ENCODE results near the gene RPE65. TPM values are rescaled to one million over a fixed set of nuclear protein-coding genes. Genes with fewer than 3 reads are reported as not detected.
"Not testable (repeated sequence)": the region's sequence is repeated elsewhere in the genome, so short reads cannot be mapped to it uniquely, and the experiment has no call there.

Gene RPE65
- total RNA-seq, 2 experiments from 2014 or later, result not detected

GRCh38 chr1:68476626-68477025, 26.9 kb upstream of the RPE65 start:
- H3K27ac Mint-ChIP-seq, H3K9me3 Mint-ChIP-seq, H3K4me1 Mint-ChIP-seq, H3K27me3 Mint-ChIP-seq, CTCF ChIA-PET, DNase-seq, POLR2A ChIA-PET, H3K4me3 Mint-ChIP-seq: not testable (repeated sequence)
- H3K36me3 Mint-ChIP-seq (ENCODE audit: low read depth), result peaks cover 37% of the 10 kb centered on the region

DNA sequence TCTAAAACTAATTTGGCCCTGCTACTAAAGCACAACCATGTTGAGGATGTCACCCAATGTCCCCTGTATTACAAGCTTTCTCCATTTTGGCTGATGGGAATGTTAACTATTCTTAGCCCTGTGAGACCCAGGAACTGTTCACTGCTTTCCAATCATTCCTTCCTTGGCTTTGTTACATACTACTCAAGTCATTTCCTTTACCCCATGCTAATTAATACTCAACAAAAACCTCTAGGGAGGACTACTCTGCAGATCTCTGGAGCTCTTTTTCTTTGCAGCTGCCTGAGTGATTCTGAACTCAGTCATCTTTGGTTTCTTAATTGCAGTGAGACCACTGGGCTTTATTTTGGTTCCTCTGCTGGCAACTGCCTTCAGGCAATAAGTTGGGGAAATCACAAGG, 23.3 kb upstream of the RPE65 start:
- CTCF ChIA-PET, result no interaction called here
- no peak for DNase-seq
- H3K36me3 Mint-ChIP-seq (ENCODE audit: low read depth), result peaks cover 13% of the 10 kb centered on the region
- H3K9me3 Mint-ChIP-seq, result no peaks in the 10 kb centered on the region
- no peaks in the 10 kb centered on the region for H3K4me1 Mint-ChIP-seq
- no peaks in the 10 kb centered on the region for H3K27me3 Mint-ChIP-seq
- POLR2A ChIA-PET, result no interaction called here
- H3K4me3 Mint-ChIP-seq, result no peak overlapping the region
- no peak overlapping the region for H3K27ac Mint-ChIP-seq

- DNase-seq, result no peak
- peaks cover 7% of the 10 kb centered on the region for H3K36me3 Mint-ChIP-seq (ENCODE audit: low read depth)
- POLR2A ChIA-PET, result no interaction called here
- no peaks in the 10 kb centered on the region for H3K4me1 Mint-ChIP-seq
- CTCF ChIA-PET, result interaction anchor here (0.7 to 1.8 kb wide), 4 partner anchors 8 to 1269 kb away, joined by 3 to 8 read pairs (median 4); no protein-coding TSS in a partner anchor
- no peak overlapping the region for H3K27ac Mint-ChIP-seq
- H3K4me3 Mint-ChIP-seq, result no peak overlapping the region
- H3K9me3 Mint-ChIP-seq, result no peaks in the 10 kb centered on the region
- H3K27me3 Mint-ChIP-seq, result no peaks in the 10 kb centered on the region
Measured at GRCh38 chr1:68470388-68470970, 20.7 kb upstream of the RPE65 start.

DNA sequence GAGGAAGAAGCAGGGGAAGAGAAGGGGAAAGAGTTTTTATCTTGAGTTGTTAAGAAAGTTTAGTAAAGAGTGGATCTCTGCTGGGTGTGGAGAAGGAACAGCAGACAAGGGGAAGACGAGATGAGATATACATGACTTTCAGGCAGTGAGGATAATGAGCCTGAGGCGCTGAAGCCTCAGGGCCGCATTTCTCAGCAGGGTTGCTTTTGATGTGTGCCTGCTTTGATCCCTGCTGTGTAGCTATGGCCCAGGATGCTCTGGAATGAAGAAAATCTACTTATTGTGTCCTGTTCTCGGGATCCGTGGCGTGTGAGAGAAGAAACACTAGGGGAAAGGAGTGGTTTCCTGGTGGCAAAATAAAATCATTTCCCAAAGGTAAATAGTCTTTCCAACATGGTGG, 15.1 kb upstream of the RPE65 start:
- Mint-ChIP-seq H3K27me3 (no peaks in the 10 kb centered on the region), H3K4me3 (no peak overlapping the region), H3K36me3 (ENCODE audit: low read depth) (no peaks in the 10 kb centered on the region), H3K4me1 (no peaks in the 10 kb centered on the region), H3K27ac (no peak overlapping the region), H3K9me3 (no peaks in the 10 kb centered on the region)
- CTCF ChIA-PET, result no interaction called here
- POLR2A ChIA-PET, result no interaction called here
- DNase-seq, result no peak

DNA sequence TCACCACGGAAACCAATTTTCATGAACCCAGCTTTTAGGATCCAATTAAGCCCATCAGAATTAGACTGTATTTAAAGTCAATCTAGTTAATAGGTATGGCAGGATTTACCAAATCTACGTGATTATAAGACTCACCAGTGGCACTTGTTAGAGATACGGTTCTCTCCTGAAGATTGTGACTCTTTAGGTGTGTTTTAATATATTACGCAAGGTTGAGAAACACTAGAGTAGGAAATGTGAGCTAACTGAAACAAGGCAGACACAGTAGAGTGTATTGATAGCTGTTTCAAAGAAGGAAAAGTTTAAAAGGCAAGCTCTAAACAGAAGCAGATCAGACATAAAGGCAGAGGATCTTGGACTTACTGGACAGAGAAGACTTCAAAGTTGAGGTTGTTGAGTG, 11.2 kb upstream of the RPE65 start:
- ChIA-PET POLR2A (no interaction called here), CTCF (no interaction called here)
- no peaks in the 10 kb centered on the region for H3K4me1 Mint-ChIP-seq
- H3K27ac Mint-ChIP-seq, result no peak overlapping the region
- H3K36me3 Mint-ChIP-seq (ENCODE audit: low read depth), result no peaks in the 10 kb centered on the region
- no peaks in the 10 kb centered on the region for H3K9me3 Mint-ChIP-seq
- no peak overlapping the region for H3K4me3 Mint-ChIP-seq
- peaks cover 2% of the 10 kb centered on the region for H3K27me3 Mint-ChIP-seq
- no peak for DNase-seq

- ChIA-PET POLR2A (no interaction called here), CTCF (no interaction called here)
- Mint-ChIP-seq H3K9me3 (no peaks in the 10 kb centered on the region), H3K4me3 (no peak overlapping the region), H3K27ac (no peak overlapping the region), H3K36me3 (ENCODE audit: low read depth) (no peaks in the 10 kb centered on the region), H3K27me3 (peaks cover 2% of the 10 kb centered on the region), H3K4me1 (no peaks in the 10 kb centered on the region)
- no peak for DNase-seq
Measured at GRCh38 chr1:68459796-68460195, 10.0 kb upstream of the RPE65 start.

- DNase-seq, result no peak
- CTCF ChIA-PET, result no interaction called here
- POLR2A ChIA-PET, result no interaction called here
Measured at GRCh38 chr1:68459091-68459490, 9.3 kb upstream of the RPE65 start.

GRCh38 chr1:68456202-68456601, 6.4 kb upstream of the RPE65 start:
- DNase-seq, result no peak
- H3K4me3 Mint-ChIP-seq, result no peak overlapping the region
- H3K4me1 Mint-ChIP-seq, result no peaks in the 10 kb centered on the region
- H3K36me3 Mint-ChIP-seq (ENCODE audit: low read depth), result no peaks in the 10 kb centered on the region
- ChIA-PET POLR2A (no interaction called here), CTCF (no interaction called here)
- H3K9me3 Mint-ChIP-seq, result no peaks in the 10 kb centered on the region
- no peak overlapping the region for H3K27ac Mint-ChIP-seq
- H3K27me3 Mint-ChIP-seq, result peaks cover 2% of the 10 kb centered on the region

More at GRCh38 chr1:68459091-68459490, 9.3 kb upstream of the RPE65 start:
- Mint-ChIP-seq H3K27ac (no peak overlapping the region), H3K27me3 (peaks cover 2% of the 10 kb centered on the region), H3K36me3 (ENCODE audit: low read depth) (no peaks in the 10 kb centered on the region), H3K9me3 (no peaks in the 10 kb centered on the region), H3K4me3 (no peak overlapping the region), H3K4me1 (no peaks in the 10 kb centered on the region)

DNA sequence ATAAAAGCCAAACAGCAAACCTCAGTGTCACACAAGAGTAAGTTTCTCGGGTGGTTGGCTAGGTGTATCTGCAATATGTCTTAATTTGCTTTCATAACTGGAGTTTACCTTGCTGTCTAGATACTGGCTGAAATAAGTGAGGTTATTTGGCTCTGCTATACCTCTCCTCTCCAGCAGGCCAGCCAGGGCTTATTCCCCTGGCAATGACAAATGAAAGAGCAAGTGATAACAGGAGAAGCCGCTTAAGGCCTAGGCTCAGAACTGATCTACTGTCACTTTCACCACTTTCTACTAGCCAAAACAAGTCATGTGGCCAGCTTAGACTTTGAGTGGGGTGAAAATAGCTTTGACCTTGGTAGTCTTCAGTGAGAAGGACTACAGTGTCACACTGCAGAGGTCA, 4.8 kb upstream of the RPE65 start:
- peaks cover 2% of the 10 kb centered on the region for H3K27me3 Mint-ChIP-seq
- no peaks in the 10 kb centered on the region for H3K36me3 Mint-ChIP-seq (ENCODE audit: low read depth)
- no peak overlapping the region for H3K4me3 Mint-ChIP-seq
- H3K27ac Mint-ChIP-seq, result no peak overlapping the region
- POLR2A ChIA-PET, result no interaction called here
- CTCF ChIA-PET, result no interaction called here
- DNase-seq, result no peak
- no peaks in the 10 kb centered on the region for H3K9me3 Mint-ChIP-seq
- H3K4me1 Mint-ChIP-seq, result no peaks in the 10 kb centered on the region

DNA sequence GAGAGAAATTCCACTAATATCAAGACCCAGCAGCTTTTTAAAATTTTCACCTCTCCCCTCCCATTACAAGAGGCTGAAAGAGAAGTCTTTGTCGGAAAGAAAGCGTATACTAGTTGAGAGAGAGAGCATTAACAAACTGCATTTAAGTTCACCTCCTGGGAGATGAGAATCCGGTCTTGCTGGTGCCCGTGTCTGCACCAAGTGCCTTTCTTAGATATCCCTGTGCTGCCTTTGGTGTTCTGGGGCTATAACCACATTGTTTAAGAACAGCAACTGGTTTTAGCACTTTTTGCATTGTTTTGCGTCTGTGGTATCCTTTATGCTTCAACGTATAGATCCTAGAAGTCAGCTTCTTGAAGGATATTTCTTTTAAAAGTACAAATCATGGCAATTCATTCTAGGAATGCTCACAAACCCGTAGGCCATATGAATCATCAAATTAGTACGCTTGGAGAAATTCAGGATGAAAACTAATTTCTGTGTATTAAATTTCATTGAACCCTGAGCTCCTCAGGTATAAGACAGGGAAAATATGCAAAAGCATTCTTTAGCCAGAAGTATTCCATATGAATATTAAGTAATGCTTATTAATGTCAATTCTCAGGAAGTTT, 3.4 kb upstream of the RPE65 start:
- no peaks in the 10 kb centered on the region for H3K4me1 Mint-ChIP-seq
- CTCF ChIA-PET, result no interaction called here
- no peaks in the 10 kb centered on the region for H3K36me3 Mint-ChIP-seq (ENCODE audit: low read depth)
- no peak overlapping the region for H3K27ac Mint-ChIP-seq
- POLR2A ChIA-PET, result interaction anchor here (0.5 kb wide), 1 partner anchor 44 kb away, joined by 3 read pairs; the partner anchor contains the start of gene DEPDC1
- no peaks in the 10 kb centered on the region for H3K9me3 Mint-ChIP-seq
- peaks cover 1% of the 10 kb centered on the region for H3K27me3 Mint-ChIP-seq
- no peak overlapping the region for H3K4me3 Mint-ChIP-seq
- no peak for DNase-seq

DNA sequence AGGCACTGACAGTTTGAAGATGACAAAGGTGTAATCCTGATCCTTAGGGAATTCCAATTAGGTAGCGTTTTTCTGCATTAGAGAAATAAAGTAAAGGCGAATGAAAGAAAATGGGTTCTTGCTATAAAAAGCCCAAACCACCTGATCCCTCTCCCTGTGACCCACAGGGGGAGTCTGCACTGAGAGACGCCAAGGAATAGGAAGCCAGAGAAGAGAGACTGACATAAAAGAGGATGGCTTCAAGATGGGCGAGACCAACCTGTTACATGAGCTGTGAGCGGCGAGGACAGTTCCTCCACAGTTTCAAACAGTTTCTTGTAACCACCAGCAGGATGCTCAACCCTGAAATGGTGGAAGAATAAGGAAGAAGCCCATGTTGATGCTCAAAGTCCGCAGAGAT, 1.4 kb downstream of the RPE65 start:
- Mint-ChIP-seq H3K9me3 (no peaks in the 10 kb centered on the region), H3K27me3 (no peaks in the 10 kb centered on the region), H3K27ac (no peak overlapping the region), H3K4me1 (no peaks in the 10 kb centered on the region), H3K4me3 (no peak overlapping the region), H3K36me3 (ENCODE audit: low read depth) (no peaks in the 10 kb centered on the region)
- CTCF ChIA-PET, result no interaction called here
- no peak for DNase-seq
- POLR2A ChIA-PET, result no interaction called here

DNA sequence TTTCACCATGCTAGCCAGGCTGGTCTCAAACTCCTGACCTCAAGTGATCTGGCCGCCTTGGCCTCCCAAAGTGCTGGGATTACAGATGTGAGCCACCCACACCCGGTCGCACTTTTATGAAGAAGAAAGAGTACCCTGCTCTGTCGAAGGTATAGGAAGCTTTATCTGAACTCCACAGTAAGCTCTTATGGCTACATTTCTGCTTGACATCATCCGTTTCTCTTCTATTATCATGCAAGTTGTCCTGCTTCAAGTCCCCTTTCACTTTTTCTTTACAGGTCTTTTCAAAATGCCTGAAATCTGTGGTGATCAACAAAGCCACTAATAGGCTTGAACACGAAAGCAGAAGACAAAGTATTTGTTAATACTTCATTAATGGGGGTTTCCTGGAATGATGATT, 4.0 kb downstream of the RPE65 start:
- H3K4me1 Mint-ChIP-seq, result no peaks in the 10 kb centered on the region
- CTCF ChIA-PET, result no interaction called here
- no peak for DNase-seq
- H3K27ac Mint-ChIP-seq, result no peak overlapping the region
- H3K9me3 Mint-ChIP-seq, result no peaks in the 10 kb centered on the region
- H3K36me3 Mint-ChIP-seq (ENCODE audit: low read depth), result no peaks in the 10 kb centered on the region
- H3K4me3 Mint-ChIP-seq, result no peak overlapping the region
- no peaks in the 10 kb centered on the region for H3K27me3 Mint-ChIP-seq
- POLR2A ChIA-PET, result no interaction called here

DNA sequence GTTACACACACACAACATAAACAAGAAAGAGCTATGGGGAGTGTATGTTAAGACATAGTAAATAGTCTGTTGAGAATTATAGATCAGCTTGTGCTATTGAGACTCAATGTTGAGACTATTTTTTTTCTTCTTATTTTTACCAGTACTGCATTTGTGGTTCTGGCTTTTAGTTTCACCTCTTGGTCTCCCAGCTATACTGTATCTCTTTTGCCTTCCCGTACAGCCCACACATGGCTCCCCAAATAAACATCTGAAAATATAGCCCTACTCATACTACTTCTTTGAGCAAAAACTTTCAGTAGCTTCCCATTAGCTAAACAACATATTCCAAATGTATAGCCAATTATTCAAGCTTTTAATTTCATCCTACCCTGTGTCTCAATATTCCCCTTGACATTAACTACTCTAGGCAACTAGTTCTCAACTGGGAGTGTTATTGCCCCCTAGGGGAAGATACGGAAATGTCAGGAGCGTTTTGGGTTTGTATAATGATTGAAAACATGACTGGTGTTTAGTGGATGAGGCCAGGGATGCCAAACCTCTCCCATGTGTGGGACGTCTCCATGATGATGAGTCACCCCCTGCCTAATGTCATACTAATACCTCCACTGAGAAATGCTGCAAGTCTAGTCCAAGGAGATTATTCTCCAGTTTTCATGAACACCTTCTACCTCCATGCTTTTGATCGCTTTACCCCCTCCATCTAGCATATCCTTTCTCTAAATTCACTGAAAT, 6.8 kb downstream of the RPE65 start:
- Mint-ChIP-seq H3K27me3 (peaks cover 2% of the 10 kb centered on the region), H3K36me3 (ENCODE audit: low read depth) (no peaks in the 10 kb centered on the region), H3K27ac (no peak overlapping the region), H3K4me3 (no peak overlapping the region), H3K9me3 (no peaks in the 10 kb centered on the region), H3K4me1 (no peaks in the 10 kb centered on the region)
- ChIA-PET POLR2A (no interaction called here), CTCF (interaction anchor here (0.9 to 1.4 kb wide), 3 partner anchors 323 to 326 kb away, joined by 3 to 12 read pairs (median 4); no protein-coding TSS in a partner anchor)
- no peak for DNase-seq

DNA sequence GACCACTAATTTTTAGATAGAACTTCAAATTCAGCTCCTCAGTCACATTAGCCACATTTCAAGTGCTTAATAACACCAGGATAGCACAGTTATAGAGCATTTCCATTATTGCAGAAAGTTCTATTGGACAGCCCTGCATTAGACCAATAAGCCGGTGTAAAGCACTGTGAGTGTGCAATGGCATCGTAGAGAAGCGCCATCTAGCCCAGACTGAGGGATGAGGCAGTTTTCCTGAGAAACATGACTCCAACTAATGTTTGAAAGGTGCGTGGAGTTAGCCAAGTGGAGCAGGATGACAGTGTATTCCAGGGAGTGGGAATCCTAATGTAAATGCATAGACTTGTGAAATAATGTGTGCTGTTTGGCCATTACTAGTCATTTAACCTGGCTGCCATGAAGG, 7.7 kb downstream of the RPE65 start:
- DNase-seq, result no peak
- Mint-ChIP-seq H3K36me3 (ENCODE audit: low read depth) (no peaks in the 10 kb centered on the region), H3K4me1 (no peaks in the 10 kb centered on the region), H3K4me3 (no peak overlapping the region), H3K27me3 (peaks cover 2% of the 10 kb centered on the region), H3K9me3 (no peaks in the 10 kb centered on the region), H3K27ac (no peak overlapping the region)
- ChIA-PET CTCF (interaction anchor here (1.2 to 1.4 kb wide), 2 partner anchors 322 to 325 kb away, joined by 4 to 12 read pairs; no protein-coding TSS in a partner anchor), POLR2A (no interaction called here)
